ENCODE data around the gene CAPN3. TPM values are rescaled to one million over a fixed set of nuclear protein-coding genes. Genes with fewer than 3 reads are reported as not detected.

The CAPN3 gene

GRCh38 chr15:42457445-42458442 is 98.4 kb downstream of the CAPN3 start:
- no peak overlapping the region for H2BK15ac ChIP-seq (replicated peaks; ENCODE audit: low read depth)
- H3K23ac ChIP-seq (ENCODE audit: low read length), result no peak overlapping the region
- H3K4me2 ChIP-seq (ENCODE audit: low read length), result no peak overlapping the region
- peaks cover 4% of the 10 kb centered on the region for H3K4me1 ChIP-seq (ENCODE audit: control insufficient read depth, low read depth, low read length)
- H3K9ac ChIP-seq (ENCODE audit: low read length), result no peak overlapping the region
- H3K4ac ChIP-seq (ENCODE audit: low read depth, low read length), result peak overlapping the region; percentile 59
- no CpG with 5 or more reads among the region's 8 CpGs for WGBS (ENCODE audit: extremely low coverage, insufficient coverage, low lambda C conversion rate)
- H2AK5ac ChIP-seq (ENCODE audit: low read length), result no peak overlapping the region
- H2BK120ac ChIP-seq (ENCODE audit: low read depth, low read length), result no peak overlapping the region
- no peak overlapping the region for H3K18ac ChIP-seq (ENCODE audit: low read length)
- H4K5ac ChIP-seq (ENCODE audit: low read length), result no peak overlapping the region
- H3K27ac ChIP-seq (ENCODE audit: low read depth, low read length), result peak overlapping the region; percentile 48
- H3K36me3 ChIP-seq (ENCODE audit: control insufficient read depth, insufficient read depth, low read length), result no peaks in the 10 kb centered on the region
- H4K8ac ChIP-seq (ENCODE audit: low read depth, low read length), result no peak overlapping the region
- no peaks in the 10 kb centered on the region for H3K27me3 ChIP-seq (ENCODE audit: insufficient read depth, low read length, poor library complexity)
- no peaks in the 10 kb centered on the region for H3K79me2 ChIP-seq (ENCODE audit: control insufficient read depth, insufficient read depth, low read length)
- H3K4me3 ChIP-seq (ENCODE audit: low read length), result no peak overlapping the region
- peak overlapping the region; percentile 44 for H3K56ac ChIP-seq (ENCODE audit: low read length)
- no peak overlapping the region for H2BK5ac ChIP-seq (ENCODE audit: low read length)
- peak; percentile 98 for DNase-seq
- H3K79me1 ChIP-seq (ENCODE audit: low read length), result no peaks in the 10 kb centered on the region

- no peaks in the 10 kb centered on the region for H3K79me2 ChIP-seq (ENCODE audit: control insufficient read depth, insufficient read depth, low read length)
- H3K23ac ChIP-seq (ENCODE audit: low read length), result no peak overlapping the region
- H4K5ac ChIP-seq (ENCODE audit: low read length), result no peak overlapping the region
- no peak overlapping the region for H2BK120ac ChIP-seq (ENCODE audit: low read depth, low read length)
- no peak overlapping the region for H2BK5ac ChIP-seq (ENCODE audit: low read length)
- peaks cover 4% of the 10 kb centered on the region for H3K4me1 ChIP-seq (ENCODE audit: control insufficient read depth, low read depth, low read length)
- H3K4me2 ChIP-seq (ENCODE audit: low read length), result no peak overlapping the region
- no peak overlapping the region for H3K18ac ChIP-seq (ENCODE audit: low read length)
- H3K36me3 ChIP-seq (ENCODE audit: control insufficient read depth, insufficient read depth, low read length), result no peaks in the 10 kb centered on the region
- H2AK5ac ChIP-seq (ENCODE audit: low read length), result no peak overlapping the region
- no CpG with 5 or more reads among the region's 3 CpGs for WGBS (ENCODE audit: extremely low coverage, insufficient coverage, low lambda C conversion rate)
- H3K27me3 ChIP-seq (ENCODE audit: insufficient read depth, low read length, poor library complexity), result no peaks in the 10 kb centered on the region
- H3K79me1 ChIP-seq (ENCODE audit: low read length), result no peaks in the 10 kb centered on the region
- H3K27ac ChIP-seq (ENCODE audit: low read depth, low read length), result no peak overlapping the region
- H3K56ac ChIP-seq (ENCODE audit: low read length), result no peak overlapping the region
- DNase-seq, result no peak
- no peak overlapping the region for H3K4me3 ChIP-seq (ENCODE audit: low read length)
- no peak overlapping the region for H3K9ac ChIP-seq (ENCODE audit: low read length)
- no peak overlapping the region for H4K8ac ChIP-seq (ENCODE audit: low read depth, low read length)
- H2BK15ac ChIP-seq (replicated peaks; ENCODE audit: low read depth), result no peak overlapping the region
- no peak overlapping the region for H3K4ac ChIP-seq (ENCODE audit: low read depth, low read length)
These were observed 102.0 kb downstream of the CAPN3 start for GRCh38 chr15:42461261-42461660.

Small RNAs within 50 kb of the gene (small RNA-seq; reads per million reads assigned to genes)
- not detected for gene RNU6-188P (ENCODE audit: insufficient read depth)
